ENCODE measurements around the gene GSG1L.
"Not testable (repeated sequence)": the region's sequence is repeated elsewhere in the genome, so short reads cannot be mapped to it uniquely, and the experiment has no call there.

Gene GSG1L

GRCh38 chr16:27947696-27948095 is 115.8 kb downstream of the GSG1L start:
- DNase-seq (ENCODE audit: low read depth): no peak

DNA sequence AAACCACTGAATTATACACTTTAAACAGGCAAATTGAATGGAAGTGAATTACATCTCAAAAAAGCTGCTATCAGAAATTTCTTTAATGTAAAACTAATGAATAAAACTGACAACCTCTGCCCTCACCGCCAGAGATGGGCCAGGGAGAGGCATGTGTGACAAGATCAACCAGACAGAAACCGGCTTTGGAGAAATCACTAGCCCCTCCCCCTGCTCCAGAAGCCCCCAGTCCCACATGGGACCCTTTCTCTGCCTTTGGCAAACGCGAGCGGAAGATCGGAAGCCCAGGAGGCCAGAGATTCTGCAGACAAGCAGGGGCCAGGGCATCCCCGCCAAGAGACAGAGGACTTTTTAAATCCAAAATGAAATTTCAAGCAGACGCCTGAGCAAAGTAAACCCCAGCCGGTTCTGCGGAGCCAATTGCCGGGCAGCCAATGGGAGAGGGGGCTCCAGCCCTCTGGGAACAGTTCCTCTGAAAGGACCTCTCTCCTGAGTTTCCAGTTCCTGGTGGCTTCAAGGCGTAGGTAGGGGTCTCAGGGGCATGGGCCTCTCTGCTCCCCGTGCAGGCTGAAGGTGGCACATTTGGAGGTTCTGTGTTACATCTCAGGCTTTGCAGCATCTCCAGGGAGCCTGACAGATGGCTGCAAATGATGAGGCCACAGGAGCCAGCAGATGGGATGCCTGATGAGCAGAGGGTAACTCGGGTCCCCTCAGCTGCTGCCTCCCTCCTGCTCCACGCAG is 118.1 kb downstream of the GSG1L start:
- no peak for DNase-seq (ENCODE audit: low read depth)

DNA sequence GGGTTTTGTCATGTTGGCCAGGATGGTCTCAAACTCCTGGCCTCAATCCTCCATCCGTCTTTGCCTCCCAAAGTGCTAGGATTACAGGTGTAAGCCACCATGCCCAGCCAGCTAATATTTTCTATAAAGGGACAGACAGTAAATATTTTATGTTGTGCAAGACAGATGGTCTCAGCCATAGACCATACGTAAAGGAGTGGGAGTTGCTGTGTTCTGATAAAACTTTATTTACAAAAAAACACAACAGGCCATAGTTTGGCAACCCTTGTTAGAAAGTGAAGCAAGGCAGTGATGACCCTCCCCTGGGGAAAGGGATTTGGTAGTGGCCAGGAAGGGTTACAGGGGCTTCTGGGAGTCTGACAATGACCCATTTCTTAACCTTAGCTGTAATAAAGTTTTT is 119.7 kb downstream of the GSG1L start:
- DNase-seq (ENCODE audit: low read depth): no peak

GRCh38 chr16:27942071-27942470 is 121.4 kb downstream of the GSG1L start:
- not testable (repeated sequence) for DNase-seq (ENCODE audit: low read depth)

- no peak for DNase-seq (ENCODE audit: low read depth)
Observed at GRCh38 chr16:27935076-27935475, 128.4 kb downstream of the GSG1L start.

DNA sequence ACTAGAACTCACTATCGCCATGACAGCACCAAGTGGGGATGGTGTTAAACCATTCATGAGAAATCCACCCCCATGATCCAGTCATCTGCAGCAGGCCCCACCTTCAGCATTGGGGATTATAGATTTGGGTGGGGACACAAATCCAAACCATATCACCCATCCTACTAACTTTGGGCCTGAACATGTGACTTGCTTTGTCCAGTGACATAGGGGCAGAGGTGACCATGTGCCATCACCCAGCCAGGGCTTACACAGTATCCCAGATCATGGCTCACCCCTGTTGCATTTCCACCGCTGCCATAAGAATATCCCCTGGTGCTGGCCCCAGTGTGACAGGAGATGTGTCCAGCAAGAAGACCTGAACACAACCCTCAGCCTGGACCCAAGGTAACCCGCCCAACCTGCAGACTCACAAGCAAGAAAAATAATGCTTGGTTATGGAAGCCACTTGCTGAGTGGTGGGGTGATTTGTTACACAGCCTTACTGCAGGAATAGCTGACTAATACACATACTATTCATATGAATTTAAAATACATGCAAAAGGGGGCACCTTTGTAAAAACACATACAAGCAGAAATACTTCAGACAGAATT is 130.9 kb downstream of the GSG1L start:
- no peak for DNase-seq (ENCODE audit: low read depth)

DNA sequence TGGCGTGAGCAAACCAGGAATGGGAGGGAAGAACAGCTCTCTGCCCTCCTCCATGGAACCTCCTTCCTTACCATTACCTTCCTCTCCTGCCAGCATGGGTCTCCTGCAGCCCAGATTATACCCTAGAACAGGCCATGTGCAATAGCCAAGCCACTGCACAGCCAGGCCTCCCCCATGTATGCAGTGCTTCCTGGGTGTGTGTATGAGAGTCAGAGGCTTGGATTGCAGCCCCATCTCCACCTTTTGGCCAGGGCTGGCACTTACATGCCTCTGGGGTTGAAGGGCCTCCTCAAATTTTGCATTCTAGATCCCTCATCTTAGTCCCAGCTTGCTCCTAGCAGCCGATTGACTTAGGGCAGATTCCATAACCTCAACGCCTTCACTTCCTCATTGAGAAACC is 133.7 kb downstream of the GSG1L start:
- no peak for DNase-seq (ENCODE audit: low read depth)

DNA sequence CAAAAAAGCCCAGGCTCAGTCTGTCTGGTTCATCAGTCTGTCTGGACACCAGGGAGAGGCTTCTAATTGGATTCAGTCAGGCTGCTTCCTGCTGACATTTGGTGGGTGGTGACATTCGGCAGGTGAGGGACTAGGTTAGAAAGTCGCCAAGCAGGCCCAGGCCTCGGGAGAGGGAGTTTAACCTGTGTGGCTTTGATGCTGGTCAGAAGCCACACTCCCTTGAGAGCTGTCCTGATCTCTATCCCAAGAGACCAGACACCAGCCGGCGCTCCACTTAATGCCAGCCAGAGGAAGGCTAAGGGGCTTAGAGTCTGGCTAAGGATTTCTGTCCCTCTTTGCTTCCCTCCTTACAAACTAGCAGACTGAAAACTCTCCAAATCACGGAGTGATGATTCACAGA is 135.0 kb downstream of the GSG1L start:
- DNase-seq (ENCODE audit: low read depth): no peak

- no peak for DNase-seq (ENCODE audit: low read depth)
Observed at GRCh38 chr16:27927266-27927901, 136.1 kb downstream of the GSG1L start.

DNA sequence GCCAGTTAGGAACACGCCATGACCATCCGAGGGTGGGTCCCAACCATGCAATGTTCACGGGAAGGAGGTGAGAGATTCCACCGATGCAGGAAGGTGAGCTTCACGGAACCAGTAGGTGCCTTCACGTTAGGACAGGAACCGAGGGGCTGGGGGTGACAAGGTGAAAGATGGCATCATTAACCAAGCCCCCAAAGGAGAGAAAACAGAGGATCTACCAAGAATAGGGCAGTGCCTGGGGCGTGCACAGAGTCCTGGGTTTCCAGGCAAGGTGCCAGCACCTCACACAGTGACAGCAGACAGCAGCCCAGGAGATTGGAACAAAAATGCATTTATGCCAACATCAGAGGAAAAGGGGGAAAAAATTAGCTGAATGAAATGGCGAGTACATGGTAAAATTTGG is 137.9 kb downstream of the GSG1L start:
- no peak for DNase-seq (ENCODE audit: low read depth)

GRCh38 chr16:27924411-27925118 is 138.9 kb downstream of the GSG1L start:
- DNase-seq (ENCODE audit: low read depth): no peak

GRCh38 chr16:27923751-27924150 is 139.8 kb downstream of the GSG1L start:
- DNase-seq (ENCODE audit: low read depth): no peak

GRCh38 chr16:27922433-27922832 is 141.1 kb downstream of the GSG1L start:
- DNase-seq (ENCODE audit: low read depth): no peak

DNA sequence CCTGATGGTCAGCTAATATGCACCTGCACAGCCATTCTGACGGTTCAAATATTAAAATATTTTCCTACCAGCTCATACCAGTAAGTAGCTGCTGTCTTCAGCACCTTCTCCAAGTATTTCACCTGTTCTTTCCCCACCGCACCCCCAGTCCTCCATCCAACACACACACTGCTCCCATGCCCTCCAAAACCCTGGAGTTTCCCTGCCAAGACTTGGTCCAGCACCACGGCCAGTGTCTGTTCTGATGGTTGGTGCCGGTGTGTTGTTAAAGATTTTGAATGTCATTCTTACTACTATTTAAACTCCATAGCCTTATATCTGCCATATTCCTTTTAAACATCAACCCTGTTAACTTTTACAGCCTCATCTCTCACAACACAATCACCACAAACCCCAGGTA is 142.4 kb downstream of the GSG1L start:
- DNase-seq (ENCODE audit: low read depth): no peak

GRCh38 chr16:27920391-27920891 is 143.1 kb downstream of the GSG1L start:
- no peak for DNase-seq (ENCODE audit: low read depth)

DNA sequence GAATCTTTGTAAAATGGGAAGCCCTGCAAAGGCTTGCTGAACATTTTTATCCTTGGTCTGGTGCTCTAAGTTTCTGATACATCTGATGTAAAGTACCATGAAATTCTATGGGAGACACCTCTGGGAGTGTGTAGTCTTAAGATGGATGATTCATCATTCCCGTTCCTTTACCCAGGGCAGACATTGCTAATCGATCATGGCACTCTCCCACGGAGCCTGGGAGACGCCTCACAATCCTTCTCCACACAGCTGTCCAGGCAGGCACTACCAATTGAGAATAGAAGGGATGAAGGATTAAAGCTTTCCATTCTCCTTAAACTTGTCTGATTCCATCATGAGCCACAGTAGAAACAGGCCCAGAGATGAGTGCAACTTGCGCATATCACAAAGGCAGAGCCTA is 144.8 kb downstream of the GSG1L start:
- no peak for DNase-seq (ENCODE audit: low read depth)

GRCh38 chr16:27917949-27918348 is 145.6 kb downstream of the GSG1L start:
- DNase-seq (ENCODE audit: low read depth): no peak

- no peak for DNase-seq (ENCODE audit: low read depth)
Observed at GRCh38 chr16:27911486-27911885, 152.0 kb downstream of the GSG1L start.

DNA sequence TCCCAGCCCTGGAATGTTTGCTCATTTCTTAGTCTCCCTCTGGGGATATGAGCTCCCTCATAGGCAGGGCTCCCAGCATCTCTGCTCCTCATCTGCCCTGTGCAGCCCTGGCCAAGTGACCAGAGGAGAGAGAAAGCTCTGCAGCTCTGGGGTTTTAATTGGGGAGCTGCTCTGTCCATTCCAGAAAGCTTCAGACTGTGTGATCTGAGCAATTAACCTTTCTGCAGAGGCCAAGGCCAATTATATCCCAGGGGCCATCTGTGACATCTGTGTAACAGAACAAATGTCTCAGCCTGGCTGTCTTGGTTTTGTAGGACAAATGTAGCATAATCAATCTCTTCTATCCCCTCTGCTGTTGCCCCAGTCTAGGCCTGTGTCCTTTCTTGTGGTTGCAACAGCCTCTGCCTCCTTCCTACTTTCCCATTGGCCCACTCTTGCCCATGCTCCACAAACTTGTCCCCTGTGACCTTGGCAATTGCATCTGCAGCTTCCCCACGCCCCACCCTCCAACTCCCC is 156.0 kb downstream of the GSG1L start:
- no peak for DNase-seq (ENCODE audit: low read depth)

DNA sequence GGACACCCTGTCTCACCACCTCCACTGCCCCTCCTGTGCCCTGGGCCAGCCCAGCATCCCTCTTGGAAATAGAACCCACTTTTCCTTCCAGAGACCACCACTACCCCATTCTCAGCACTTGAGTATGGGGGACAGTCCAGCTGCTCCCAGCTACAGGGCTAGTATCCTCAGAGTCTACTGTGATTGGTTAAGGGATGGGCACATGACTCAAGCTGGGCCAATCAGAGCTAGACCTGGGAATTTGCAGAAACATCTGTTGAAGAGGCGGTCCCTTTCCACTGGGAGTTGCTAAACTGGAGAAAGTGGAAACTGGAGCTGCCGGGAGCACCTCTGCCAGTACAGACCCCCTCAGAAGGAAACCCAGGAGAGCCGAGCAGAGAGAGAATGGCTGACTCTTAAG is 156.6 kb downstream of the GSG1L start:
- DNase-seq (ENCODE audit: low read depth): no peak

- DNase-seq (ENCODE audit: low read depth): no peak
Observed at GRCh38 chr16:27903046-27903655, 160.4 kb downstream of the GSG1L start.

DNA sequence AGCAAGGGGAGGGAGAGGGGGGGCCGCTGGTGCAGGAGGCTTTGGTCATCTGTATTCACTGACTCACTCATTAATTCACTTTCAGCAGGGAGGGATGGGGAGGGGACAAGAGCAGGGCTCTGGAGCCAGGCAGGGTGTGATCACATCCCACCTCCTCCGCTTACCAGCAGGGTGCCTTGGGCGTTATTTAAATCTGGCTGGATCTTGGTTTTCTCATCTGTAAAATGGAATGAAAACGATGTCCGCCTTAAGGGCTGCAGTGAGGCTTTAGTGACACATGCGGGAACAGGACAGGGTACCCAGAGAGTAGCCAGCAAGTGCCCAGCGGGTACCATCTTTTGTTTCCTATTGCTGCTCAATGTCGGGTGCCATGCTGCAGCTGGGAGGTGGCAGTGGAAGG is 161.0 kb downstream of the GSG1L start:
- DNase-seq (ENCODE audit: low read depth): no peak

Measured in HS-27A (cell line).